AG20443 (cell line): ENCODE results near the gene OR6Q1.
A peak's percentile ranks its signal among the peaks of the same experiment; 100 is the strongest.
"Not testable (repeated sequence)": the region's sequence is repeated elsewhere in the genome, so short reads cannot be mapped to it uniquely, and the experiment has no call there.

Experiments used
- DNase-seq: peaks from one replicate; pipeline ENCODE4 v3.0.0; 2012; ENCODE audit warnings: low spot score, mixed read lengths

Gene OR6Q1

GRCh38 chr11:58030653-58031052 is at the start of gene OR6Q1:
OR6Q1 (plus strand) TSS chr11:58030953; CDS start chr11:58030953, 0 bp downstream.
- DNase-seq: no peak

- DNase-seq: no peak
Measured at GRCh38 chr11:57981536-57981935, 49.2 kb upstream of the OR6Q1 start.

GRCh38 chr11:57982776-57983175 is 48.0 kb upstream of the OR6Q1 start:
- DNase-seq: no peak

GRCh38 chr11:57983191-57983590 is 47.6 kb upstream of the OR6Q1 start:
- no peak for DNase-seq

- DNase-seq: not testable (repeated sequence)
Measured at GRCh38 chr11:57999523-57999922, 31.2 kb upstream of the OR6Q1 start.

- not testable (repeated sequence) for DNase-seq
Measured at GRCh38 chr11:58000021-58000420, 30.7 kb upstream of the OR6Q1 start.

GRCh38 chr11:58000699-58001098 is 30.1 kb upstream of the OR6Q1 start:
- no peak for DNase-seq

- DNase-seq: no peak
Measured at GRCh38 chr11:58003036-58003435, 27.7 kb upstream of the OR6Q1 start.

- DNase-seq: no peak
Measured at GRCh38 chr11:58003591-58003990, 27.2 kb upstream of the OR6Q1 start.

- DNase-seq: no peak
Measured at GRCh38 chr11:58004664-58005063, 26.1 kb upstream of the OR6Q1 start.

GRCh38 chr11:58006940-58007339 is 23.8 kb upstream of the OR6Q1 start:
- peak; percentile 75 for DNase-seq

GRCh38 chr11:58011771-58012170 is 19.0 kb upstream of the OR6Q1 start:
- DNase-seq: no peak

- no peak for DNase-seq
Measured at GRCh38 chr11:58023435-58023931, 7.3 kb upstream of the OR6Q1 start, which contains the start of gene OR9Q1. OR9Q1 (plus strand) TSS chr11:58023881; CDS start chr11:58179445, 155,564 bp downstream.

GRCh38 chr11:58024601-58025091 is 6.1 kb upstream of the OR6Q1 start:
- DNase-seq: peak; percentile 55

GRCh38 chr11:58027341-58027740 is 3.4 kb upstream of the OR6Q1 start:
- peak; percentile 28 for DNase-seq

GRCh38 chr11:58028687-58029411 is 1.9 kb upstream of the OR6Q1 start:
- DNase-seq: peak; percentile 35

- DNase-seq: no peak
Measured at GRCh38 chr11:58034471-58034870, 3.7 kb downstream of the OR6Q1 start.

GRCh38 chr11:58039589-58039988 is 8.8 kb downstream of the OR6Q1 start:
- no peak for DNase-seq

GRCh38 chr11:58043379-58043778 is 12.6 kb downstream of the OR6Q1 start:
- no peak for DNase-seq

GRCh38 chr11:58046231-58046630 is 15.5 kb downstream of the OR6Q1 start:
- DNase-seq: no peak

- DNase-seq: no peak
Measured at GRCh38 chr11:58047818-58048217, 17.1 kb downstream of the OR6Q1 start.

GRCh38 chr11:58055806-58056401 is 25.2 kb downstream of the OR6Q1 start:
- DNase-seq: no peak

GRCh38 chr11:58057481-58057880 is 26.7 kb downstream of the OR6Q1 start:
- no peak for DNase-seq
